GM12801 (cell line): Measurements from ENCODE around the gene GRK6.

Experiments used
- CTCF ChIP-seq: IDR thresholded peaks from one replicate; pipeline ENCODE4 v1.5.1; 2011; ENCODE audit warnings: control low read depth; ENCODE audit not compliant: insufficient read length; ENCODE audit errors: extremely low read depth

Gene GRK6

GRCh38 chr5:177490992-177491391, 64.5 kb downstream of the GRK6 start:
- no peak for TF ChIP-seq CTCF

- no peak for TF ChIP-seq CTCF
Observed at GRCh38 chr5:177491429-177491945, 65.0 kb downstream of the GRK6 start.

- no peak for TF ChIP-seq CTCF
Observed at GRCh38 chr5:177491983-177492746, 65.7 kb downstream of the GRK6 start.
